Stimulated activated CD4-positive, alpha-beta T cell treated with anti-CD3 and anti-CD28 coated beads, Interleukin-15, amount 100 ng/mL, for 48 hours (primary cell): ENCODE results near the gene AMOTL2.

ENCODE experiments used
- DNase-seq, 2 donors: peaks; one replicate each; pipeline ENCODE4 v3.0.0-alpha.2; 2020; ENCODE audit warnings: low read depth in 2 of 2

AMOTL2 gene

GRCh38 chr3:134333522-134334181 is 40.6 kb downstream of the AMOTL2 start:
- DNase-seq: no peak

DNA sequence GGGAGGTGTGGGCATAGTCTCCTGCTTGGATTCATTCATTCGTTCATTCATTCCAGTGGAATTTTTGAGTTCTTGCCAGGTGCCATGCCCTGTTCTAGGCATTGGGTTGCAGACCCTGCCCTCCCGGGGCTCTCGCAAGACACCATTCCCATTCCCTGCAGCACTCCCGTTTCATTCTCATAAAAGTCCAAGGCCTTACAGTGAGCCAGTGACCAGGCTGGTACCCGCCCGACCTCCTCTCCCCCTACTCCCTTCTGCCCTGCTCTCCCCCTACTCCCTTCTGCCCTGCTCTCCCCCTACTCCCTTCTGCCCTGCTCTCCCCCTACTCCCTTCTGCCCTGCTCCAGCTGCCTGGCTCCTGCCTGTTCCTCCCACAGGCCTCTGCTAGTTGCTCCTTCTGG is 41.9 kb downstream of the AMOTL2 start:
- DNase-seq: no peak

- no peak for DNase-seq
These were observed 42.4 kb downstream of the AMOTL2 start for GRCh38 chr3:134331811-134332199.

- DNase-seq: no peak
These were observed 43.1 kb downstream of the AMOTL2 start for GRCh38 chr3:134330883-134331810.

DNA sequence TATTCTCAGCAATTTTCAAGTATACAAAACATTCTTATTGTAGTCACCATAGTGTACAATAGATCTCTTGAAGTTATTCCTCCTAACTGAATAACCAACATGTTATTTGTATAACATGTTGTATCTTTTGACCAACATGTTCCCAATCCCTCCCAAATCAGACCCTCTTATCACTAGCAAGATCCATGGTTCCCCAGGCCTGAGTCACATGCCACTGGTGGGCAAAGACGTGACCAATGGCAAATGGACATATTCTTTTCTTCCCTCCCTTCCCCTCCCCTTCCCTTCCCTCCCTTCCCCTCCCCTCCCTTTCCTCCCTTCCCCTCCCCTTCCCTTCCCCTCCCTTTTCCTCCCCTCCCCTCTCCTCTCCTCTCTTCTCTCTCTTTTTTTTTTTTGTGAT is 45.4 kb downstream of the AMOTL2 start:
- DNase-seq: no peak

- DNase-seq: no peak
These were observed 46.1 kb downstream of the AMOTL2 start for GRCh38 chr3:134328147-134328591.

- DNase-seq: no peak
These were observed 46.7 kb downstream of the AMOTL2 start for GRCh38 chr3:134327594-134327975.

DNA sequence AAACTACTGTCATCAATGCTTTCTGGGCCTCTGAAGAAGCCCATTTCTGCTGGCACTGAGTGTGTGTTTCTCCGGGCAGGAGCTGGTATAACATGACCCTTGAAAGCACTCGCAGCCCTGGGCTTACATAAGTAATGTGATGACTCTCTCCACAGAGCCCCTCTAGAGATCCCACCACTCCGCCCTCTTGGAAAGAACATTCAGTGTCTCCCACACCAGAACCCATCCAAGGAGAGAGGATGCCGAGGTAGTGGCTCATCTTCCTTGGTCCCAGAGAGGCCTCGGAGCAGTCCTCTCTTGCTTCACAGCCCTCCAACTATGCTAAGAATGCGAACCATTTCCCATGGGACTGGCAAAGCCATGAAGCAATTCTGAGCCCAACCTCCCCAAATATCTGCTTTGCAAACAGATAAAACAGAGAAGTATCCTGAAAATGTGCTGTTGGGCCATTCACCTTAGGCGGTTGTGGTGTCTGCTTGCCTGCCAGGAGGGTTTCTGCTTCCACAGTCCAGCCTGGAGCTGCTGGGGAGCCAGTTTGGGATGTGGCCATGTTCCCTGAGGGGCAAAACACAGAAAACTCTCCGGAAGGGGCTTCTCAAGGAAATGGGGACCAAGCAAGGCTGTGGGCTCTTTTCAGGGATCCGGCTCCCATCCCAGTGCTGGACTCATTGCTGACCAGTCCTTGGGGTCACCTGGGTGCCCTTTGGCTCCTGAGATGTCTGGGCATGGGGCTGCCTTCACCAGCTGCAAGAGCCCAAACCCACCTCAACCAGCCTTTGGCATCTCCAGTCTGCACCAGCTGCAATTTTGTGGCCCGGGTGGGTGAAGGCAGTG is 47.3 kb downstream of the AMOTL2 start:
- no peak for DNase-seq

GRCh38 chr3:134326126-134326525 is 48.1 kb downstream of the AMOTL2 start:
- DNase-seq: no peak

DNA sequence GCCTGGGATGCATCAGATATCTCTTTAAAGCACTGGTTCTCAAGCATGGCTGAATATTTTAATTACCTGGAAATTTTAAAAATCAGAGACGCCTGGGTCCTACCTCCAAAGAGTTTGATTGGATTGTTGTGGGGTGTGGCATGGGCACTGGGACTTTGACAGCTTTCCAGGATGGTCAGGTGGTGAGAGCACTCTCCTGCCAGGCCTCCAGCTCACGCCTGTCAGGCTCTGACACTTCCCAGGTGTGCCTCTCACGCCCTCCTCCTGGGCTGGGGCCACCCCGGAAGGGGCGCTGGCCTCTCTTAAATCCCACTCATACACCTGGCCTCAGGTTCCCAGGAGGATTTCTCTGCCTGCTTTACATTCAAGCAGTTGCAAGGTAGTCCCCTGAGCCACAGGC is 48.5 kb downstream of the AMOTL2 start:
- no peak for DNase-seq

- DNase-seq: no peak
These were observed 49.1 kb downstream of the AMOTL2 start for GRCh38 chr3:134325061-134325705.

GRCh38 chr3:134323966-134324962 is 50.0 kb downstream of the AMOTL2 start:
- no peak for DNase-seq

GRCh38 chr3:134322286-134322685 is 52.0 kb downstream of the AMOTL2 start:
- DNase-seq: no peak

DNA sequence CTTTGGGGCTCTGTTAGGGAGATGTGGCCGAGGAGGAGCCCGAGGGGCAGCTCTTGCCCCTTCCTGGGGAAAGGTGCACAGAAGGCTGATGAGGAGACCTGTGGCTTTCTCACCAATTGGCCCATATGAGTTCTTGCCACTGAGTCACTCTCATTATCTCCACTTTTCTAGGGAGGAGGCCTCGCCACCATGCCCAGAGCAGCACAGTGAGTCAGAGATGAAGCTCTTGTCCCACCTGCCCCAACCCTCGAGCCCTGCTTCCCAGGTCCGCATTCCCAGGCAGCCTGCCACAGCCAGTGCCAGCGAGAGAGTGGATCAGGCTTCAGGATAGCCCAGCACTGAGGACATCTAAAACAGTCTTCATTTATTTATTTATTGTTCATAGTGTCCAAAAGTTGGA is 53.5 kb downstream of the AMOTL2 start:
- DNase-seq: no peak

GRCh38 chr3:134319931-134320330 is 54.3 kb downstream of the AMOTL2 start:
- DNase-seq: no peak

DNA sequence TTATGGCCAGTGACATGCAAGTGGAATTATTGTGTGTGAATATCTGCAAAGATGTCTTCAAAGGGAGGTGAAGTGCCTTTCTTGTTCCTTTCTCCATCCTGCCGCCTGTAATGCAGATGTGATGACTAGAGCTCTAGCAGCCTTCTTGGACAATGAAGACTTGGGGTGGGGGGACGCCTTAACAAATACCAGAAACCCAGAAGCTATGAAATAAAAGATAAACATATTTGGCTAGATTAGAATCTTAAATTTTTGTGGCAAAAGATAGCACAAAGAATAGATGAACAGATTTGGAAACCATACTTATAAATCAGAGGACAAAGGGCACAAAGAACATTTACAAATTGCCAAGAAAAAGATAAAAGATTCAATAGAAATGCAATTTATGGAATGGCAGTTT is 56.1 kb downstream of the AMOTL2 start:
- DNase-seq: no peak

GRCh38 chr3:134317106-134317947 is 56.9 kb downstream of the AMOTL2 start:
- no peak for DNase-seq

- no peak for DNase-seq
These were observed 58.8 kb downstream of the AMOTL2 start for GRCh38 chr3:134315286-134316106.
